PC-9 (cell line): Measurements from ENCODE around the gene ACYP1.

Experiments used
- EZH2 ChIP-seq: fragments of 200-600 bp; sonication (generic); IDR thresholded peaks from 2 replicates; pipeline ENCODE4 v1.8.0; 2017; ENCODE audit warnings: antibody characterized with exemption, low read depth
- TF ChIP-seq, protein P1 (sequence below): fragments of 200-600 bp; sonication (generic); conservative IDR thresholded peaks from 2 replicates; pipeline ENCODE4 v1.6.1; 2017; ENCODE audit warnings: mixed run types, antibody characterized with exemption, mild to moderate bottlenecking, moderate library complexity

DNA sequence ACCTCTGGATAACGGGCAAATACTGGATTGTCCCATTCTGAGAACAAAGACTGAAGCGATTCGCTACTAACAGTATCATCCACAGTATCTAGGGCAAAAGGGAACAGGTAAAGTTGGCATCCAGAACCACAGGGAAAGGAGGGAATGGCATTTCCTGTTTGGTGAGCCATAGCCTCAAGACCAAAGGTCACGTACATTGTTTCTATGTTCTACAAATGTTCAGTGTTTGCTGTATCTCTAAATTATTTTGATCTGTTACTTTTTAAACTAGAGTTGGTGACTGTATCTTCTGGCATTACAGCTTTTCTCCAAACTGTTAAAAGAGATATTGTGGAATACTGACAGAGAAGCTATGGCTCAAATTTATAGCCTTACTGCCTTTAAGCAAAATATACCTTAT lies 22.2 kb downstream of the ACYP1 start:
- TF ChIP-seq, protein P1, sequence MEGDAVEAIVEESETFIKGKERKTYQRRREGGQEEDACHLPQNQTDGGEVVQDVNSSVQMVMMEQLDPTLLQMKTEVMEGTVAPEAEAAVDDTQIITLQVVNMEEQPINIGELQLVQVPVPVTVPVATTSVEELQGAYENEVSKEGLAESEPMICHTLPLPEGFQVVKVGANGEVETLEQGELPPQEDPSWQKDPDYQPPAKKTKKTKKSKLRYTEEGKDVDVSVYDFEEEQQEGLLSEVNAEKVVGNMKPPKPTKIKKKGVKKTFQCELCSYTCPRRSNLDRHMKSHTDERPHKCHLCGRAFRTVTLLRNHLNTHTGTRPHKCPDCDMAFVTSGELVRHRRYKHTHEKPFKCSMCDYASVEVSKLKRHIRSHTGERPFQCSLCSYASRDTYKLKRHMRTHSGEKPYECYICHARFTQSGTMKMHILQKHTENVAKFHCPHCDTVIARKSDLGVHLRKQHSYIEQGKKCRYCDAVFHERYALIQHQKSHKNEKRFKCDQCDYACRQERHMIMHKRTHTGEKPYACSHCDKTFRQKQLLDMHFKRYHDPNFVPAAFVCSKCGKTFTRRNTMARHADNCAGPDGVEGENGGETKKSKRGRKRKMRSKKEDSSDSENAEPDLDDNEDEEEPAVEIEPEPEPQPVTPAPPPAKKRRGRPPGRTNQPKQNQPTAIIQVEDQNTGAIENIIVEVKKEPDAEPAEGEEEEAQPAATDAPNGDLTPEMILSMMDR: no peak
- TF ChIP-seq EZH2: no peak
